Activated CD4-positive, alpha-beta T cell treated with anti-CD3 and anti-CD28 coated beads for 48 hours (primary cell): Measurements from ENCODE around the gene SLC39A11.
"Not testable (repeated sequence)": the region's sequence is repeated elsewhere in the genome, so short reads cannot be mapped to it uniquely, and the experiment has no call there.

ENCODE experiments used
- DNase-seq: peaks from one replicate; pipeline ENCODE4 v3.0.0-alpha.2; 2020

SLC39A11 gene

GRCh38 chr17:72661945-72662826, 430.3 kb downstream of the SLC39A11 start:
- DNase-seq = no peak

GRCh38 chr17:72661116-72661944, 431.2 kb downstream of the SLC39A11 start:
- DNase-seq = no peak

GRCh38 chr17:72660274-72661115, 432.0 kb downstream of the SLC39A11 start:
- no peak for DNase-seq

GRCh38 chr17:72659811-72660210, 432.7 kb downstream of the SLC39A11 start:
- no peak for DNase-seq

- no peak for DNase-seq
Observed at GRCh38 chr17:72658675-72659074, 433.8 kb downstream of the SLC39A11 start.

GRCh38 chr17:72657467-72658317, 434.8 kb downstream of the SLC39A11 start:
- DNase-seq = no peak

GRCh38 chr17:72656130-72656763, 436.2 kb downstream of the SLC39A11 start:
- DNase-seq = no peak

- DNase-seq = no peak
Observed at GRCh38 chr17:72654706-72655105, 437.8 kb downstream of the SLC39A11 start.

GRCh38 chr17:72651988-72652387, 440.5 kb downstream of the SLC39A11 start:
- no peak for DNase-seq

- no peak for DNase-seq
Observed at GRCh38 chr17:72648702-72649101, 443.8 kb downstream of the SLC39A11 start.

GRCh38 chr17:72646176-72646575, 446.3 kb downstream of the SLC39A11 start:
- DNase-seq = no peak

- DNase-seq = no peak
Observed at GRCh38 chr17:72644492-72644891, 448.0 kb downstream of the SLC39A11 start.

- DNase-seq = no peak
Observed at GRCh38 chr17:72643575-72644216, 448.8 kb downstream of the SLC39A11 start.

GRCh38 chr17:72642720-72643119, 449.8 kb downstream of the SLC39A11 start:
- no peak for DNase-seq

GRCh38 chr17:72640415-72641165, 451.9 kb downstream of the SLC39A11 start:
- no peak for DNase-seq

GRCh38 chr17:72639711-72640110, 452.8 kb downstream of the SLC39A11 start:
- no peak for DNase-seq

GRCh38 chr17:72638932-72639331, 453.6 kb downstream of the SLC39A11 start:
- DNase-seq = not testable (repeated sequence)

GRCh38 chr17:72635034-72635635, 457.4 kb downstream of the SLC39A11 start:
- DNase-seq = no peak

GRCh38 chr17:72634621-72635020, 457.9 kb downstream of the SLC39A11 start:
- no peak for DNase-seq
